HG03469 (cell line): Measurements from ENCODE around the gene FASTKD3.
A peak's percentile ranks its signal among the peaks of the same experiment; 100 is the strongest.

Experiments
- ATAC-seq: cut with Tn5 transposase; IDR thresholded peaks from one replicate; pipeline ENCODE4 v1.9.1; 2021; ENCODE audit warnings: mild to moderate bottlenecking, moderate library complexity, moderate number of reproducible peaks; ENCODE audit not compliant: unreplicated experiment

Gene FASTKD3

GRCh38 chr5:7850395-7851239, 18.2 kb downstream of the FASTKD3 start, which contains the start of gene CFAP90:
Gene CFAP90, minus strand, starts transcription at chr5:7851133. Its CDS starts 112 bp downstream, at chr5:7851021.
- no peak for ATAC-seq

GRCh38 chr5:7849681-7850394, 19.0 kb downstream of the FASTKD3 start:
- ATAC-seq, result no peak

- no peak for ATAC-seq
Measured at GRCh38 chr5:7848296-7848695, 20.5 kb downstream of the FASTKD3 start.

GRCh38 chr5:7846327-7846726, 22.5 kb downstream of the FASTKD3 start:
- no peak for ATAC-seq

GRCh38 chr5:7845557-7845956, 23.3 kb downstream of the FASTKD3 start:
- no peak for ATAC-seq

GRCh38 chr5:7844901-7845300, 23.9 kb downstream of the FASTKD3 start:
- no peak for ATAC-seq

GRCh38 chr5:7842531-7842930, 26.3 kb downstream of the FASTKD3 start:
- no peak for ATAC-seq

- ATAC-seq, result no peak
Measured at GRCh38 chr5:7837403-7837802, 31.4 kb downstream of the FASTKD3 start.

GRCh38 chr5:7834982-7835381, 33.8 kb downstream of the FASTKD3 start:
- no peak for ATAC-seq

- no peak for ATAC-seq
Measured at GRCh38 chr5:7828269-7828668, 40.6 kb downstream of the FASTKD3 start.

- ATAC-seq, result no peak
Measured at GRCh38 chr5:7827610-7828009, 41.2 kb downstream of the FASTKD3 start.

- ATAC-seq, result no peak
Measured at GRCh38 chr5:7825630-7826029, 43.2 kb downstream of the FASTKD3 start.

- no peak for ATAC-seq
Measured at GRCh38 chr5:7824995-7825394, 43.8 kb downstream of the FASTKD3 start.

GRCh38 chr5:7823594-7823993, 45.2 kb downstream of the FASTKD3 start:
- ATAC-seq, result no peak

- no peak for ATAC-seq
Measured at GRCh38 chr5:7822449-7822848, 46.4 kb downstream of the FASTKD3 start.

- ATAC-seq, result no peak
Measured at GRCh38 chr5:7816535-7816901, 52.3 kb downstream of the FASTKD3 start.

GRCh38 chr5:7815892-7816534, 52.8 kb downstream of the FASTKD3 start:
- ATAC-seq, result peak; percentile 83

- no peak for ATAC-seq
Measured at GRCh38 chr5:7814816-7815215, 54.0 kb downstream of the FASTKD3 start.

- ATAC-seq, result no peak
Measured at GRCh38 chr5:7813576-7813975, 55.3 kb downstream of the FASTKD3 start.

- no peak for ATAC-seq
Measured at GRCh38 chr5:7813007-7813406, 55.8 kb downstream of the FASTKD3 start.

- ATAC-seq, result no peak
Measured at GRCh38 chr5:7811715-7812114, 57.1 kb downstream of the FASTKD3 start.
